ENCODE measurements around the gene DGCR2. TPM values are rescaled to one million over a fixed set of nuclear protein-coding genes. Genes with fewer than 3 reads are reported as not detected.

Gene DGCR2
- total and polyA plus RNA-seq, 9 donors: 35.4 to 62.2 (median 53.0) TPM

- H3K4me1 ChIP-seq (ENCODE audit: control insufficient read depth, insufficient read depth, low read length): no peaks in the 10 kb centered on the region
- H3K4me3 ChIP-seq (ENCODE audit: low read length): no peak overlapping the region
- DNase-seq: no peak
- 92% methylated on average over 20 of the region's 21 CpGs for WGBS (ENCODE audit: insufficient coverage)
- H3K27ac ChIP-seq (ENCODE audit: low read length): no peak overlapping the region
- peaks cover 59% of the 10 kb centered on the region for H3K36me3 ChIP-seq (ENCODE audit: control insufficient read depth, insufficient read depth, low read length)
- H3K27me3 ChIP-seq (ENCODE audit: control insufficient read depth, insufficient read depth, low read length): no peaks in the 10 kb centered on the region
- no peaks in the 10 kb centered on the region for H3K9me3 ChIP-seq (replicated peaks; ENCODE audit: control insufficient read depth, low read depth, low read length)
These were observed 12.1 kb upstream of the DGCR2 start for GRCh38 chr22:19134176-19134831.

GRCh38 chr22:19133561-19133960 lies 11.3 kb upstream of the DGCR2 start:
- no peak overlapping the region for H3K27ac ChIP-seq (ENCODE audit: low read length)
- no peaks in the 10 kb centered on the region for H3K4me1 ChIP-seq (ENCODE audit: control insufficient read depth, insufficient read depth, low read length)
- H3K4me3 ChIP-seq (ENCODE audit: low read length): no peak overlapping the region
- WGBS (ENCODE audit: insufficient coverage): 97% methylated on average over 12 of the region's 13 CpGs
- peaks cover 52% of the 10 kb centered on the region for H3K36me3 ChIP-seq (ENCODE audit: control insufficient read depth, insufficient read depth, low read length)
- no peak for DNase-seq
- no peaks in the 10 kb centered on the region for H3K9me3 ChIP-seq (replicated peaks; ENCODE audit: control insufficient read depth, low read depth, low read length)
- no peaks in the 10 kb centered on the region for H3K27me3 ChIP-seq (ENCODE audit: control insufficient read depth, insufficient read depth, low read length)

- Histone ChIP-seq H3K27ac (ENCODE audit: low read length) (no peak overlapping the region), H3K27me3 (ENCODE audit: control insufficient read depth, insufficient read depth, low read length) (no peaks in the 10 kb centered on the region), H3K4me1 (ENCODE audit: control insufficient read depth, insufficient read depth, low read length) (no peaks in the 10 kb centered on the region), H3K9me3 (replicated peaks; ENCODE audit: control insufficient read depth, low read depth, low read length) (no peaks in the 10 kb centered on the region), H3K36me3 (ENCODE audit: control insufficient read depth, insufficient read depth, low read length) (peaks cover 45% of the 10 kb centered on the region), H3K4me3 (ENCODE audit: low read length) (no peak overlapping the region)
- WGBS (ENCODE audit: insufficient coverage): 84% methylated on average over 5 of the region's 9 CpGs
- no peak for DNase-seq
These were observed 10.6 kb upstream of the DGCR2 start for GRCh38 chr22:19132693-19133400.

- H3K27ac ChIP-seq (ENCODE audit: low read length): no peak overlapping the region
- H3K4me3 ChIP-seq (ENCODE audit: low read length): no peak overlapping the region
- 95% methylated on average over 18 of the region's 20 CpGs for WGBS (ENCODE audit: insufficient coverage)
- no peaks in the 10 kb centered on the region for H3K27me3 ChIP-seq (ENCODE audit: control insufficient read depth, insufficient read depth, low read length)
- H3K9me3 ChIP-seq (replicated peaks; ENCODE audit: control insufficient read depth, low read depth, low read length): no peaks in the 10 kb centered on the region
- DNase-seq: no peak
- H3K4me1 ChIP-seq (ENCODE audit: control insufficient read depth, insufficient read depth, low read length): no peaks in the 10 kb centered on the region
- peaks cover 38% of the 10 kb centered on the region for H3K36me3 ChIP-seq (ENCODE audit: control insufficient read depth, insufficient read depth, low read length)
These were observed 9.9 kb upstream of the DGCR2 start for GRCh38 chr22:19132153-19132552.

- no peaks in the 10 kb centered on the region for H3K4me1 ChIP-seq (ENCODE audit: control insufficient read depth, insufficient read depth, low read length)
- WGBS (ENCODE audit: insufficient coverage): 95% methylated on average over 19 of the region's 19 CpGs
- H3K27ac ChIP-seq (ENCODE audit: low read length): no peak overlapping the region
- H3K27me3 ChIP-seq (ENCODE audit: control insufficient read depth, insufficient read depth, low read length): no peaks in the 10 kb centered on the region
- peaks cover 33% of the 10 kb centered on the region for H3K36me3 ChIP-seq (ENCODE audit: control insufficient read depth, insufficient read depth, low read length)
- no peak for DNase-seq
- H3K9me3 ChIP-seq (replicated peaks; ENCODE audit: control insufficient read depth, low read depth, low read length): no peaks in the 10 kb centered on the region
- H3K4me3 ChIP-seq (ENCODE audit: low read length): no peak overlapping the region
These were observed 9.4 kb upstream of the DGCR2 start for GRCh38 chr22:19131685-19132015.

GRCh38 chr22:19130959-19131684 lies 8.9 kb upstream of the DGCR2 start, which contains the start of gene TSSK2:
Gene TSSK2, plus strand, starts transcription at chr22:19131308. Its CDS starts 92 bp downstream, at chr22:19131400.
- no peaks in the 10 kb centered on the region for H3K4me1 ChIP-seq (ENCODE audit: control insufficient read depth, insufficient read depth, low read length)
- no peaks in the 10 kb centered on the region for H3K9me3 ChIP-seq (replicated peaks; ENCODE audit: control insufficient read depth, low read depth, low read length)
- H3K27ac ChIP-seq (ENCODE audit: low read length): no peak within 1 kb of the TSS
- H3K4me3 ChIP-seq (ENCODE audit: low read length): no peak within 1 kb of the TSS
- H3K36me3 ChIP-seq (ENCODE audit: control insufficient read depth, insufficient read depth, low read length): peaks cover 28% of the 10 kb centered on the region
- WGBS (ENCODE audit: insufficient coverage): 89% methylated on average over 23 of the region's 27 CpGs
- no peak for DNase-seq
- no peaks in the 10 kb centered on the region for H3K27me3 ChIP-seq (ENCODE audit: control insufficient read depth, insufficient read depth, low read length)

- 81% methylated on average over 7 of the region's 8 CpGs for WGBS (ENCODE audit: insufficient coverage)
- Histone ChIP-seq H3K27me3 (ENCODE audit: control insufficient read depth, insufficient read depth, low read length) (no peaks in the 10 kb centered on the region), H3K9me3 (replicated peaks; ENCODE audit: control insufficient read depth, low read depth, low read length) (no peaks in the 10 kb centered on the region), H3K36me3 (ENCODE audit: control insufficient read depth, insufficient read depth, low read length) (peaks cover 20% of the 10 kb centered on the region), H3K27ac (ENCODE audit: low read length) (no peak overlapping the region), H3K4me1 (ENCODE audit: control insufficient read depth, insufficient read depth, low read length) (no peaks in the 10 kb centered on the region), H3K4me3 (ENCODE audit: low read length) (no peak overlapping the region)
- DNase-seq: no peak
These were observed 7.7 kb upstream of the DGCR2 start for GRCh38 chr22:19129871-19130270.

- WGBS (ENCODE audit: insufficient coverage): 70% methylated on average over 7 of the region's 7 CpGs
- Histone ChIP-seq H3K9me3 (replicated peaks; ENCODE audit: control insufficient read depth, low read depth, low read length) (no peaks in the 10 kb centered on the region), H3K27ac (ENCODE audit: low read length) (no peak overlapping the region), H3K36me3 (ENCODE audit: control insufficient read depth, insufficient read depth, low read length) (peaks cover 13% of the 10 kb centered on the region), H3K4me1 (ENCODE audit: control insufficient read depth, insufficient read depth, low read length) (no peaks in the 10 kb centered on the region), H3K27me3 (ENCODE audit: control insufficient read depth, insufficient read depth, low read length) (no peaks in the 10 kb centered on the region), H3K4me3 (ENCODE audit: low read length) (no peak overlapping the region)
- DNase-seq: no peak
These were observed 6.9 kb upstream of the DGCR2 start for GRCh38 chr22:19128946-19129727.

- Histone ChIP-seq H3K4me3 (ENCODE audit: low read length) (no peak overlapping the region), H3K27me3 (ENCODE audit: control insufficient read depth, insufficient read depth, low read length) (no peaks in the 10 kb centered on the region), H3K36me3 (ENCODE audit: control insufficient read depth, insufficient read depth, low read length) (peaks cover 1% of the 10 kb centered on the region), H3K9me3 (replicated peaks; ENCODE audit: control insufficient read depth, low read depth, low read length) (no peaks in the 10 kb centered on the region), H3K27ac (ENCODE audit: low read length) (no peak overlapping the region), H3K4me1 (ENCODE audit: control insufficient read depth, insufficient read depth, low read length) (peaks cover 1% of the 10 kb centered on the region)
- WGBS (ENCODE audit: insufficient coverage): 100% methylated on average over 2 of the region's 7 CpGs
- DNase-seq: no peak
These were observed 5.8 kb upstream of the DGCR2 start for GRCh38 chr22:19128009-19128401.
